Activated effector memory CD4-positive, alpha-beta T cell treated with Interleukin-2 at 50 U/mL for 16 hours (primary cell): Measurements from ENCODE around the gene ATOH8.

ENCODE experiments used
- DNase-seq: peaks from one replicate; pipeline ENCODE4 v3.0.0-alpha.2; 2020

Gene ATOH8

GRCh38 chr2:85736456-85737355 is 17.1 kb upstream of the ATOH8 start:
- DNase-seq, result no peak

- no peak for DNase-seq
These were observed 16.3 kb upstream of the ATOH8 start for GRCh38 chr2:85737481-85737880.

GRCh38 chr2:85737961-85738360 is 15.8 kb upstream of the ATOH8 start:
- no peak for DNase-seq

DNA sequence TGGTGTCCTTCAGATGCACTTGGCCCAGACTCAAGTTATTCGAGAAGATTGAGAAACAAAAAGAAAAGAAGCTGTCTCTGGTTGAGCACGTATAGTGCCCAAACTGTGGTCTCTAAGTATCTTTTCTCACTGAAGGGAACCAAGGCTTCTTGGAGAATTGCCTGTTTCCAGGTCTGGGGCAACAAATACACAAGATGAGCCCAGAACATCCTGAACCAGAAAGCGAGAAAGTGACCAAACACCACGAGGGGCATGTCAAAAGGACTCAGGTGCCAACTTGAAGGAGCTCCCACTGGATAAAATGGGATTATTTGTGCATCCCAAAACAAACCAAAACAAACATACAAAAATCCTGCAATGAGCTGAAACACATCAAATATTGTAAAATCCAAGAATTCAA is 13.6 kb upstream of the ATOH8 start:
- DNase-seq, result no peak

DNA sequence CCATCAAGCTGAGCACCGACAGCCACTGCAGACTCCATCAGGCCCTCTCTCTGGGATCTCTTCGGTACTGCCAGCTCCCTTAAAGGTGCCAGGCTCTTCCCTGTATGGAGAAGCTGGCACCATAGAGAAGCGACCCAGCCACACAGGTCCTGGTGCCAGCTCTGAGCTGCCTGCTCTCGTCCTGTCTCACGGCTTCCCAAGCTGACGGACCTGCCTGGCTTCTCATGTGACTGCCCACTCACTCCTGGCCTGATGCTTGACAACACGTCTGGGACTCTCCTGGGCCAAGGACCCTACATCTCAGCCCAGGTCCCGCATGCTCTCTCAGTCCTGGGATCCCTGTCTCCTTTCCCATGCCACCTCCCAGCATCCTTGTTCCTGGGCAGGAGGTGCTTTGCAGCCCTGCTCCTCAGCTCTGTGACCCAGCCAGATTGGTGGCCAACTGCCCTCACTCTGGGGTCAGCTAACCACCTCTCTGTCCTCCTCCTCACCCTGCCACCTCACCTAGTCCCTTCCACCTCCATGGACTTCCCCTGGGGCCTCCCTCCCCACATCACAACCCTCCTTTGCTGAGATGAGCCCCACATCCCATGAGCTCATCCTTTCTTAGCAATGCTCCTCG is 12.5 kb upstream of the ATOH8 start:
- DNase-seq, result no peak

GRCh38 chr2:85741833-85742455 is 11.8 kb upstream of the ATOH8 start:
- no peak for DNase-seq

DNA sequence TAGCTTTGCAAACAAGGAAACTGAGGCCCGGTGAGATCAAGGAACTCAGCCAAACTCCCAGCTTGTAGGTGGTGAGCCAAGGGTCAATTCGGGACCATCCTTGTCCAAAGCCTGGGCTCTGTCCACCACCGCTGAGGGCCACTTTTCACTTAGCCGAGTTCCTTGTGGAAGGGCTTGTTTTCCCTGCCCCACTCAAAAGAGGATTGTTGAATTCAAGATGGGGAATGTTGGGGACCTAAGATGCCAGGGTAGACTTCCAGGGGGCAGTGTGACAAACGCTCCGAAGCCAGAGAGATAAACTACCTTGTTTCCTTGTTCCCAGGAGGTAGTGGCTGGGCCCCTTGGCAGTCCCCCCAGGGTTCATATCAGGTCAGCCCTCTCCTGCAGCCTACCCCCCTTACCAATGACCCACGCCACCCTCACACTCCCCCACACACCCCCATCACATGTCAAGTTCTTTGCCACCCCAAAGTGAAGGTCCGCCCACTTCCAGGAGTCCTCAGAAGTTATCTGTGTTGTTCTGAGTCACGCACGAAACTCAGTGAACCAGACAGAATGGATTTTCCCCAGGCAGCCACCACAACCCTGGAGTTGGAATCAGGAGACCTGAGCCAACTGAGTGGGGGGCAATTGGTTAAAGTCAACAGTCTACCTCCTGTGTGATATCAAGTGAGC is 10.3 kb upstream of the ATOH8 start:
- no peak for DNase-seq

DNA sequence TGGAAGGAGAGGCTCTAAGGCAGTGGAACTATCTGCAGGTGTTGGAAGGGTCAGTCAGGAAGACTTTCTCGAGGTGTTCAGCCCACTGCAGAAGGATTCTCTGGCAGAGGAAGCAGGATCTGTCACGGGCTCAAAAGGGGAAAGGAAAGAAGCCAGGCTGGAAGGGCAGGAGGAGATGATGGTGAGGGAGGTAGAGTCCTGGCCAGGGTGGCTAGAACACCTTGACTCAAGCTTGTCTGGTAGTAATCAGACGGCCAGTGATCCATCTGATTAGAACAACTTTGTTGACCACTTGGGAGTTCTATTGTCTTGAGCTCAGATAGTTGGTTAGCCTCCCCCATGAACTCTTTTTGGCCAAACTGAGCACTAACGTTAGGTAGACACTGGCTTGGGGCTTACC is 9.7 kb upstream of the ATOH8 start:
- DNase-seq, result no peak

DNA sequence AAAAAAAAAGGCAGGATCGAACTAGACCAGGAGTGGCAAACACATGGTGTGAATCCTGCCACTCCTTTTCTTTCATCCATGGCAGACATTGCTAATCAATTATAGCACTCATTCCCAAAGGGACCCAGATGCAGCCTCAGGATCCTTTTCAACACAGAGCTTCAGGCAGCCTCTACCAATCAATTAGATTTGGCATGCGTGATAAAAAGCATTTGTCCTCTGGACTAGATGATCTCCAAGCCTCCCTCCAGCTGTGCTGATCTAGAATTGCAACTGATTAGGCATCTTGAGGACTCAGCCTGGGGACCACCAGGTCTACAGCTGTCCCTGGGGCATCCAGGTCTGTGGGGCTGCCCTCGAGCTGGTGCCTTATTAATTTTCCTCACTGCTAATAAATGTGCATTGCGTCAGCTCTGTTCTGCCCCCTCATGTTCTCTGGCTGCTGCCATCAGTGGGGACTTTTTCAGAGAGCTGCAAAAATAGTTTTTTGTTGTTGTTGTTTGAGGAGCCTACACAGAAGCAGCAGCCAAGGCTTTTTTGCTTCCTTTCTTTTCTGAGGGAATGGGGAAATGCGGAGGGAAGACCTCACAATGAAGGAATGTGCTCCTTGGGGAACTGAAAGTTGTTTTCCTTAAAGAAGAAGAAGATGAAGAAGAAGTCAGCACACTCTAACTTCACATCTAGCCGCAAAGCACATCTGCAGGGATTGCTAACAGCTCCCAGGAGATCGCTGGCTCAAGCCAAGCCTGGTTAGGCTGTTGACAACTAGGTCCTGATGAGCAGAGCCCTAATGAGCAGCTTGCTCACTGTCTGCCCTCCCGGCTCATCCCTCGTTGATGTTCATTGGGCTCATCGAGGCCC is 8.8 kb upstream of the ATOH8 start:
- no peak for DNase-seq

- no peak for DNase-seq
These were observed 8.2 kb upstream of the ATOH8 start for GRCh38 chr2:85745619-85746018.

DNA sequence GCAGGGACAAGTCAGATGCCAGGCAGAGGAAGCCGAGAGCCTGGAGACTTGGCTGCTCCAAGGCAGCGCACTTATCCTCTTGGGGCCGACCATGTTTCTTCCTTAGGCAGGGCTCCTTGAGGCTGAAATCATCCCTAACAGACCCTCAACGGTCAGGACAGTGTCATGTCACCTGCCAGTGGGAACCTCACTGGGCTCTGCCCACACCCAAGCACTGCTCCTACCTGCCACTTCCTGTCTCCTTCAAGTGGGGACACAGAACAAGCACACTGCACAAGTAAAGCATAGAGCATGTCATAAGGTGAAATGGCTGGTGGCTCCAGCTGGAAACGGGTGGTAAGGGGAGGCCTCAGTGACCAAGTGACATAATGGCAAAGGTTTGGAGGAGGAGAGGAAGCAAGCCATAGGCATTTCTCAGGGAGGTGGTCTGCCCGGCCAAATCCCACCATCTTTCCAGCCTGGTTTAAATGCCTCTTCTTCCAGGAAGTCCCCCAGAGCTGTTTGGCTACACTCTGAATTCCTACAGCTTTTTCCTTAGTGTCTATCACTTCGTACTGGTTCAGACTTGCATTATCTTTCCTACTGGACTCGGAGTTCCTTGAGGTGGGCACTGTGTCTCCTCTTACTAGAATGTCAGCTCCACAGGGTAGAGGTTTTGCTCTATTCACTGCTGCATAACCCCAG is 7.3 kb upstream of the ATOH8 start:
- no peak for DNase-seq

GRCh38 chr2:85747441-85747840 is 6.3 kb upstream of the ATOH8 start:
- DNase-seq, result no peak

GRCh38 chr2:85748039-85748734 is 5.6 kb upstream of the ATOH8 start:
- no peak for DNase-seq

DNA sequence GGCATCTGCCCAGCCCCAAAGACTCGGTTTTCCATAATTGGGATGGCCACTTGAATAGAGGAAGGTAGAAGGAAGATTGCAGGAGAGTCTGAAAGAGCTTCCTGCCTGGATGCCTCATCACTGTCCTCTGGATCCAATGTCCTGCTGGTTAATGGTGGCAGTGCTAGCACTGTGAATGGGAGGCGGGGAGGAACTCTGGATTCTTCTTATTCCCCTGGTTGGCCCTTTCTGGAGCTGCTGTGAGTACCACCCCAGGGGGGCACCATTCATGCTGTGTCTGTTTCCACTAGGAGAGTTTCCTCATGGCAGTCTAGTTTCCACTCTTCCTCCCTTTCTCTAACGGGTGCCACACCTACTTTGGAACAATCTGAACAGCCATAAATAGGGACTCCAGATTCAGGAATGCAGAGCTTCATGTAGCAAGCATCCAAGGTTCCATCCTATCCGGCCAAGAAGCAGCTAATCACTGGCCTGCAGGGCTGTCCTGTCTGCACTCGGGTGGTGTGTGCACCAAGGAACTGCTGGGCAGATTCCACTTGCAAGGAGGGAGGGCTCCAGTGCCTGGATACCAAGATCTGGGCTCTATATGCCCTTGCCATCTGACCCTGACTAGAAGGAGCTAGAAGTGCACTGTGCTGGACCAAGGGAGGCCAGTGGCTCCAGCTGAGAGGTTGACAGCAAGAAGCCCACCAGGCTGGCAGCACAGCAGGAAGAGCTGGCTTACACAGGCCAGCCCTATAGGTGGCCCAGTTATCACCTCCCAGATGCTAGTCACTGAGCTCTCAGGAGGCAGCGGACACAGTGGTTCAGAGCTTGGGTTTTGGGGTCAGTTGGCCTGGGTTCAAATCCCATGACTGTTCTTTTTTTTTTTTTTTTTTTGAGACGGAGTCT is 4.6 kb upstream of the ATOH8 start:
- DNase-seq, result no peak

- DNase-seq, result no peak
These were observed 2.9 kb upstream of the ATOH8 start for GRCh38 chr2:85750587-85751575.

DNA sequence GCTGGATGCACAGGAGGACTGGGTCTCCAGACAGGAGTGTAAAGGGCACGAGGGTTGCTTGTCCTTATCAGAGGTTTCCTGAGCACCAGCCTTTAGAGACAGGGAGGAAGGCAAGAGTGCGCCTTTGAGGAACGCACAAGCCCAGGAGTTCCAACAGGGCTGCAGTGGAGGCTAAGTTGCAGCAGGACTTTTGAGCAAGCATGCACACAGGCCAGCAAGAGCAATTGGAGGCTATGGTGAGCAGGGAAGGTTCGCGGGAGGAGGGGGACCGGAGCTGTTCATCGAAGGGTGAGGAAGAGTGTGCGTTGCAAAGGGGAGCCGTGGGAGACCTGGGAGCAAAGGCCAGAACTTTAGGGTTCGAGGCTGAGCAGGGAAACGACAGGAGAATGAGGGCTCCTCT is 2.2 kb upstream of the ATOH8 start:
- DNase-seq, result no peak

GRCh38 chr2:85753035-85753524 is 711 bp upstream of the ATOH8 start:
- no peak for DNase-seq

- DNase-seq, result no peak
These were observed 713 bp downstream of the ATOH8 start for GRCh38 chr2:85754313-85755095.
